ENCODE measurements around the gene AGXT2.
"Not testable (repeated sequence)": the region's sequence is repeated elsewhere in the genome, so short reads cannot be mapped to it uniquely, and the experiment has no call there.

Gene AGXT2

GRCh38 chr5:35012365-35012764 is 35.4 kb downstream of the AGXT2 start:
- no peak for DNase-seq (ENCODE audit: low spot score)

GRCh38 chr5:35010676-35011075 is 37.1 kb downstream of the AGXT2 start:
- no peak for DNase-seq (ENCODE audit: low spot score)

- no peak for DNase-seq (ENCODE audit: low spot score)
Observed at GRCh38 chr5:35009657-35010056, 38.1 kb downstream of the AGXT2 start.

DNA sequence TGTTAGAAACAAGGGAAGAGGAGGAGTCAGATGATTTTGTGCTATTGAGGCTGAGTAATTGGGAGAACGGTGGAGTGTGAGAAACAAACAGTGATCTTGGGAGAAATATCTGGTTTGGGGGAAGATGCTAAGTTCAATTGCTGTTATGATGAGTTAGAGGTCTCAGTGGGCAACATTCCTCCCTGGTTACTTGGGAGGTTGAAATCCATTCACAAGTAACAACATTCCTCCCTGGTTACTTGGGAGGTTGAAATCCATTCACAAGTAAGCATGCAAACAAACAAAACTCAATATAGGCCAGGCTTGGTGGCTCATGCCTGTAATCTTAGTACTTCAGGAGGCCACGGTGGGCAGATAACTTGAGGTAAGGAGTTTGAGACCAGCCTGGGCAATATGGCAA is 38.7 kb downstream of the AGXT2 start:
- DNase-seq (ENCODE audit: low spot score): no peak

DNA sequence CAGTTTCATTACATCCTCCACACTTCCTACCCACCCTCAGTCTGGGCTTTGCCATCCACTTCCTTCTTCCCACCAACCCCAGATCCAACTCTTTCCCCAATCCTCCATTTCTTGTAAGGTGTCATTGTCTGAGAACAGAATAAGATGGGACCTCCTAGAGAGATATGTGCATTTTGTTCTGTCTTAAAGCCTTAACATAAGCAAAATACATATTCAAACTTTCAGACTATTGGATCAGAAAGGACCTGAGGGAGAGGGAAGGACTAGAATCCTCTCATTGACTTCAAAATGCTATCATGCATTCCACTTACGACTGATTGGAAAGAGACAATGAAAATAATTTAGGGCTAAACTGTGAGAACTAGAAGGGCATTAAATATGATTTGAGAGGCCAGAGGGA is 43.0 kb downstream of the AGXT2 start:
- DNase-seq (ENCODE audit: low spot score): no peak

- DNase-seq (ENCODE audit: low spot score): no peak
Observed at GRCh38 chr5:35004200-35004599, 43.5 kb downstream of the AGXT2 start.

DNA sequence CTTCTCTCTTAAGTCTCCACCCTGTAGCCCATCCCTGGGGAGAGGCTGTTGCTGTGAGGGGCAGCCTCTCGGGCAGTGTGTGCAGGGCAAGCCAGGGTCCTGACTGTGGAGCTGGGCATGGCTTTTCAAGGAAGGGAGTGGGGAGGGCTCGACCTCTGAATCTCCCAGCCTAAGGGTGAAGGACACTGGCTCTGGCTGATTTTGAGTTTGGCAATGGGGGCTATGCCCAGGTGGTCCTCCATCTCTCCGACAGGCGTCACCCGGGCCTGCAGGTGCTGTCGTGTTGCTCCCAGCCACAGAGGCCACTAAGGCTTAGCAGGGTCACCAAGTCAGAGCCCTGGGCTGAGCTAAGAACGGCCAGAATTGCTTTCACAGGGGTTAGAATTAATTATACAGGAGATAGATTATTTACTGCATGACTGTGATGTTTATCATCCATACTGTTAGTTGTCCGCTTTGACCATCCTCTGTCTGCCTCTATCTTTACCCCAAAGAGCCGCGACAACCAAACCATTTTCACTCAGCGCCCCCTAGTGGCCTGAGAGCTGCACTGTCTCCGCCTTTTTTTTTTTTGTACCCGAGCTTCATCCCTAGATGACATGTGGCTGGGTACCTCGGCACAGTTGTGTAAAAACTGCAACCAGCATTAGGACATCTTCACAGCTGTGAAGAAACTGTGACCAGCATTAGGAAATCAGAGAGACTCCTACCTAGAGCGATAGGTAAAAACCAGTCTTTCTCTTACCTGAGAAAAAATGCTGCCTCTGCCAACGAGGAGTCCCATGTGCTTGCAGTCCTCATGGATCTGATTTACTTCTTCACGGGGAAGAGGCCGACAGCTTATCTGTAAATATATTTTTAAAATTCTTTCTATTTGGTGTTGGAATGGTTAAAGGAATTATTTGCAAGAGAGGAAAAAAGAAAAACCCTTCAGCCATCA is 44.5 kb downstream of the AGXT2 start:
- peak; percentile 81 for DNase-seq (ENCODE audit: low spot score)

DNA sequence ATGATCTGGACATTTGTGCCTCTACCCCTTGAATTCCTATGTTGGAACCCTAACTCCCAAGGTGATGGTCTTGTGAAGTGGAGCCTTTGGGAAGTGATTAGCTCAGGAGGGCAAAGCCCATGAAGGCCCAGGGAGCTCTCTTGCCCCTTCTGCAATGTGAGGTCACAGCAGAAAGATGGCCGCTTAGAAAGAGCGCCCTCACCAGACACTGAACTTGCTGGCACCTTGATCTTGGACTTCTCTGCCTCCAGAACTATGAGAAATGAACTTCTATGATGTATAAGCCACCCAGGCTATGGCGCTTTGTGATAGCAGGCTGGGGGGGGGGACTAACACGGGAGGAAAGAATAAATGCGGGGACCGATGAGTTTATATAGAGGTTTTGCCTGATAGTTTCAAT is 45.3 kb downstream of the AGXT2 start:
- DNase-seq (ENCODE audit: low spot score): no peak

- no peak for DNase-seq (ENCODE audit: low spot score)
Observed at GRCh38 chr5:35001842-35002241, 45.9 kb downstream of the AGXT2 start.

DNA sequence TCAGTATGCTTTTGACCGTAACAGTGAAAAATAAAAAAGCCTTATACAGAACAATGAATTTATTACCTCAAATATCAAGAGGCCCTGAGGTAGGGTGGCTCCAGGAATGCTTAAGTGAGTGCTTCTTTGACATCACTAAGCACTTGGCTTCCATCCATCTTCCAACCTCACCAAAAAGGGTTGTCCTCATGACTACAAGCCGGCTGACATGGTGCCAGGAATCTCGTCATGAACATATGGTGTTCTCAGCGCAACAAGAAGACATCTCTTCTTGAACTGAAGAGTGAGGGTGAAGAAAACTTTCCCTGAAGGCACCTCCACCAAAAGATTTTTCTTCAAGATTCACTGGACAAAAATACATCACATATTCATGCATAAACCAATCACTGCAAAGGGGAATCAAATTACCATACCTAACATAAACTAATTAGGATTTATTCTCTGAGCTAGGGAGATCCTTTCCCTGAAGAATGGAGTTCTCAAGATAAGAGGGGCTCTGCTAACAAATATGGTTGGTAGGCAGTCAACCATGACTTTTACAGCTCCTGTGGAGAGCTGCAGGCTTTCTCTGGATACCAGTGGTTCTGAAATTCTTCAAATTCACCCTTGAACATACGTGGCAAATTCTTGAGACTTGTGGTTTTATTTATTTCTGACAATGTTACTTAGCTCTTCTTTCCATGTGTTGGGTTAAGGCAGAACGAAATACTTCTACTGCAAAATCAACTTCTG is 49.5 kb downstream of the AGXT2 start:
- DNase-seq (ENCODE audit: low spot score): no peak

- no peak for DNase-seq (ENCODE audit: low spot score)
Observed at GRCh38 chr5:34996261-34996660, 51.5 kb downstream of the AGXT2 start.

GRCh38 chr5:34993951-34994350 is 53.8 kb downstream of the AGXT2 start:
- no peak for DNase-seq (ENCODE audit: low spot score)

- DNase-seq (ENCODE audit: low spot score): no peak
Observed at GRCh38 chr5:34991486-34992238, 56.1 kb downstream of the AGXT2 start.

- DNase-seq (ENCODE audit: low spot score): no peak
Observed at GRCh38 chr5:34986965-34987364, 60.8 kb downstream of the AGXT2 start.

- no peak for DNase-seq (ENCODE audit: low spot score)
Observed at GRCh38 chr5:34982823-34983222, 64.9 kb downstream of the AGXT2 start.

DNA sequence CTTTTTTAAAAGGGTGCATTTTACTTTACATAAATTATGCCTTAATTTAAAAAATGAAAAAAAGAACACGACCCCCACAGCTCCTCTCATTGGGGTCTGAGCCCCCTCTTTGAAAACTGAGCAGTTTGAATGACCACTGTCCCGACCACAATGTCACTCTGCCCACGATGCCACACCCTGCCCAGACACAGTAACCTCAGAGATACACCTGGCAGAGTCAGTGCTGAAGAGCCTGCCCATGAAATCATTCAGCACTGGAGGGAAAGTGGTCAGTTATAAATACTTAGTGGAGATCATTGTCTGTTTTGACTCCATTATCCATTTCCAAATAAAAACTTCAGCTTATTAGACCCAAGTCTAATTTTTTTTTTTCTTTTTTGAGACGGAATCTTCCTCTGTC is 69.1 kb downstream of the AGXT2 start:
- DNase-seq (ENCODE audit: low spot score): no peak

DNA sequence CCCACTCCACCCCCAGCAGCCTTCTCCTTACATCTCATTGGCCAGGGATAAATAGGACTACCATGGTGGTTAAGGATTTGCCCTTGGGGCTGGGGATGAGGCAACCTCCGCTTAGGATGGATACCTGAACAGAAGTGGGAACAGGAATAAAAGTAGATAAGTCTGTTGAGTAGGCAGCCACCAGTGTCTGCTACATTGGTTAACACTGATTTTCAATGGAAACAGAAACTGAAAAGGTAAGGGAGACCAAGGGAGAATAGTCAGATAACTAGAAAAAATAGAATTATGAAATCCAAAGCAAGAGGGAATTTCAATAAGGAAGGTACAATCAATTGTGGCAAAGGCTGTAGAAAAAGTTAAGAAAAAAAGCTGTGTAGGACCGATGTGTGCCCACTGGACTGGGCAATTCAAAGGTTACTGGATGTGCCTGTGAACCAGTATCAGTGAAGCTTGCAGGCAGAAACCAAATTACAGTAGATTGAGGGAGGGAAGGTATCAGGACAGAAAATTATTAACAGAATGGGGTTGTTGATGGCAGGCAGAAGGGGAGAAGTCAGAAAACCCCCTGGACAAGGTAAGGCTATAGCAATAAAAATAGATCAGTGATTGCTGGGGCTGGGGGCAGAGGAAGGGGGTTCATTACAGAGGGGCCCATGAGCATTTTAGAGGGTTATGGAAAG is 69.7 kb downstream of the AGXT2 start:
- DNase-seq (ENCODE audit: low spot score): no peak

DNA sequence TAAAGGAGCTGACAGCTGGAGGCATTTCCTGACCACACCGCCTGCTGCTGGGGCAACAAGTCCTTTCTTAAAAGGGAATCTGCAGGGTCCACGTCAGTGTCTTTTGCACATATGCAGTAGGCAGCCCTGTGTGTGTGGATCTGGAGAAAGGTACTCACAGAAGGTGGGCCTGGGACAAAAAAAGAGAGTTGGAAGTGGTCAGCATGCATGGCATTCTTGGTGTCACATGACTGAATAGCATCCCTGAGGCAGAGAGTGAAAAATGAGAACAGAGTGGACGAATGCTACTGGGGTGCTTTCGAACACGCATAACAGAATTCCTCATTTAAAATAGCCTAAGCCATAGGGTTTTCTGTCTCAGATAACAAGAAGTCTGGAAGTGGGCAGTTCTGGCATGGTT is 71.4 kb downstream of the AGXT2 start:
- DNase-seq (ENCODE audit: low spot score): no peak

GRCh38 chr5:34971655-34972054 is 76.1 kb downstream of the AGXT2 start:
- DNase-seq (ENCODE audit: low spot score): not testable (repeated sequence)

DNA sequence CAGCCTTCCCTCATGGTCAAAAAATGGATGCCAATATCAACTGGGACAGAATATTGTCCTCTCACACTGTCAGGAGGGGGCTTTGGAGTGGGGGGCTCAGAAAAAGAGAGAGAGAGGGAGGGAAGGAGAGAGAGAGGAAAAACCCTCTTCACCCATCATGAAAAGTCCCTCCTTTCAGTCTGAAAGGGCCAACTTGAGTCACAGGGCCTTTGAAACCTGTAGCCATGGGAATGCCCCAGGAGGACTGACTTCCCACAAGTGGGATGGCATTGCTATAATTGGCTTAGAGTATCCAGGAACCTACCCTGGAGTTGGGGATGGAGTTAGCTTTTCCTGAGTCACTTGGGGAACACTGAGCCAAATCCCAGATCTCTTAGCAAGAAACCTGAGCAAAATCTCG is 77.2 kb downstream of the AGXT2 start:
- no peak for DNase-seq (ENCODE audit: low spot score)

- no peak for DNase-seq (ENCODE audit: low spot score)
Observed at GRCh38 chr5:34968258-34968657, 79.5 kb downstream of the AGXT2 start.

GRCh38 chr5:34967540-34967939 is 80.2 kb downstream of the AGXT2 start:
- DNase-seq (ENCODE audit: low spot score): no peak
